GM18858 (cell line): ENCODE data around the gene SBF2.

Experiments
- ATAC-seq: cut with Tn5 transposase; IDR thresholded peaks from one replicate; pipeline ENCODE4 v1.9.1; 2021; ENCODE audit not compliant: unreplicated experiment

The SBF2 gene

DNA sequence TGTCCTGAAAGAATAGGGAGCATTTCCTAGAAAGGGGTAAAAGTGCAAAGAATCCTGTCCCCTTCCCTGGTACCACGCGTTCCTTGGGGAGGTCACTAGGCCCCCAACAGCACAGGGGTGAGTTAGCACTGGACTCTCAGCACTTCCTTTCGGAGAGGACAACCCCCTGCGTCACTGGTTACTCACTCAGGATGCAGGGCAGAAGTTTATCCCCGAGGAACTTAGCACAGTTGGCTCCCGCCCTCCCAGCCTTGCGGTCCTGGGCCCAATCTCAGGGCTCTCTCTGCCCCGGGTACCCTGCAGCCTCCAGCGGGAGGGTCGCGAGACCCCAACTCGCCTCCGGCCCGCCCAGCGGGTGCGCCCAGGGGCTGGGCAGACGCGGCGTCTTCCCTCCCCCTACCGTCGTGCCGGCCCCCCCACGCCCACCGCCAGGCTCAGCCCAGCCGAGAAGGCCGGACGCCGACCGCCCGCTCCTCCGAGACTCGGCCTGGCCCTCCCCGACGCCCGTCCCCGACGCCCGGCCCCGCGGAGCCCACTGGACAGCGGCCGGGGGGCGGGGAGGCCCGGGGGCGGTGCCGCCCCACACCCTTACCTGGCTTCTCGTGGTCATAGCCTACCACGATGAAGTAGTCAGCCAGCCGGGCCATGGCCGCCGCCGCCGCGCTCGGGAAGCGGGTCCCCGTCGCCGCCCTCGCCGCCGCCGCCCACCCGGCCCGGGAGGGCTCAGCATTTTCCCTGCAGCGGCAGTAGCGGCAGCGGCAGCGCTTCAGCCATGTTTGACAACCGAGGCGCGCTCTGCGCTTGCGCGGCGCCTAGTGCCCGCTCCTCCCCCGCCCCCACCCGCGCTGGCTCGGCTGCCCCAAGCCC lies at the start of gene SBF2:
Gene SBF2 (minus strand): TSS at position 797 of the 867 bp plus-strand sequence. CDS start 150 bp downstream, at position 647.
- ATAC-seq, result no peak

DNA sequence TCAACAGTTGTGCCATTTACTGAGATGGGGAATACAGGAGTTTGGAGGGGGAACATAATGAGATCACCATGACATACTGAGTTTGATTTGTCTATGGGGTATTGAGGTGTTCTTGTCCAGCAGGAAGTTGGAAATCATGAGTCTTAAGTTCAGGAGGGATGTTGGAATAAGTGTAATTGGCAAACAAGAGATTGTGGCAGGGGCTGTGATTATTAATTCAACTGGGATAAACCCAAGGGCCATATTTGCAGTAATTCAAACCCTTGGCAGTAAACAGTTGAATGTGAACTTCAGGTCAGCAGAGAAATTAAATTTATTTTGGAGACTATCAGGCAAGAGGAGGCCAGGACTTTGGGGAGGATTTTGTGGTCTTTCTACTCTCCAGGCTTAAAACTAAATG lies 44.3 kb upstream of the SBF2 start:
- ATAC-seq, result no peak

DNA sequence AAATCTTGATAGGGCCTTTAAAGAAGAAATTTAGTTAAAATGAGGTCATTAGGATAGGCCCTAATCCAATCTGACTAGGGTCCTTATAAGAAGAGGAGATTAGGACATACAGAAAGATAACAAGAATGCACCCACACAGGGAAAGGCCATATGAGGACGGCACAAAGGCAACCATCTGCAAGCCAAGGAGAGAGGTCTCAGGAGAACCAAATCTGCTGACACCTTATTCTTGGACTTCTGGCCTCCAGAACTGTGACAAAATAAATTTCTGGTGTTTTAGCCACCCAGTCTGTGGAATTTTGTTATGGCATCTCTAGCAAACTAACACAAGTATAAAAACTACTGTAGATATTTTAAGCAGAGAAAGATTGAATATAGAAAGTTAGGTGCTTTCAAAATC lies 39.5 kb upstream of the SBF2 start:
- ATAC-seq, result no peak

- ATAC-seq, result no peak
These were observed 37.7 kb upstream of the SBF2 start for GRCh38 chr11:10331548-10332289.

DNA sequence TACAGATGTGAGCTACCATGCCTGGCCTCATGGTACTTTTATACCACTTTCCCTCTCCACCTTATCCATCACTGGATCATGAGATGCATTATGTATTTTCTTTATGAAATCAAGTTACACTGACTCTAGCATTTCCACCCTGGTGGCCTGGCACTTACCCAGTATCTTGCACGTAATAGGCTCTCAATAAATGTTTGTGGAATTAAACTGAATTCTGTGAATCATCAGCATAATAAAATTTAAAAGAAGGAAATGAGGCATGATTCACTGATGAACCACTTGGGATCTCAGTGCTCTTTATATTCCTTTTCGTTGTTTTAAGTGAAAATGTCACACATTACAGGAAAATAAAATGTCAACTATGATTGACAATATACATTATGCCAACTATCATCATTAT lies 35.9 kb upstream of the SBF2 start:
- ATAC-seq, result no peak

GRCh38 chr11:10329356-10329755 lies 35.3 kb upstream of the SBF2 start:
- no peak for ATAC-seq

DNA sequence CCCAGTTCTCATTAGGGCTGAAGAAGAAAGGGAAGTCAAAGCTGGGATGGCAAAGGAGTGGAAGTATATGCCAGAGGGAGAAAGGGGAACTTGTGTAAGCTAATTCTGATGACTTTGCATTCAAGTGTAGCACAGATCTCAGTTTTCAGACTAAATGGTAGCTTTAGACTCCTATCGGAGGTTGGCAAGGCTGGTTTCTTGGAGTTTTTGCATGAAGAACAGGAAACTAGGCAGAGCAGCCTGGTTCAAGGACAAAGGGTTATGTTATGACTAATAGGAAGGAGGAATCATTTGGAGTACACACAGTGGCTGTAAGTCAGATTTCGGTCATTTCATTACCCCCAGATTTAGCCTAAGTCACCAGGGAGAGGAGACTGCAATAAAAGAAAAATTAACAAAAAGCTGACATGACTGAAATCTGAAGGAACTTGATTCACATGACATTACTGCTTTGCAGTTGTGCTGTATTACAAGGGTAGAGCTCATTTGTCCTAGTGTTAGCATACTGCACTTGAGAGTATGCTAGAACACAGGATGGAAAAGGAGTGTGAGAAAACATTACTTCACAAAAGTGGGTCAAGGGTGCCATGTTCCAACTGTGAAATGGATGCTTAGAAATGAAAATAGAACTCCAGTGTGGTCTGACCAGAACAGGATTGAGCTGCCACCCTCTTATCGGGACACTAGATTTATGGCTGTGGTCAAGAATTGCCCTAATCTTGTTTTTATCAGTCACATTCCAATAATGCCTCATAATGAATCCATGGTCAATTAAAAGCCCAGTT lies 34.5 kb upstream of the SBF2 start:
- ATAC-seq, result no peak

GRCh38 chr11:10327254-10327653 lies 33.2 kb upstream of the SBF2 start:
- no peak for ATAC-seq

- ATAC-seq, result no peak
These were observed 32.3 kb upstream of the SBF2 start for GRCh38 chr11:10326012-10326964.

DNA sequence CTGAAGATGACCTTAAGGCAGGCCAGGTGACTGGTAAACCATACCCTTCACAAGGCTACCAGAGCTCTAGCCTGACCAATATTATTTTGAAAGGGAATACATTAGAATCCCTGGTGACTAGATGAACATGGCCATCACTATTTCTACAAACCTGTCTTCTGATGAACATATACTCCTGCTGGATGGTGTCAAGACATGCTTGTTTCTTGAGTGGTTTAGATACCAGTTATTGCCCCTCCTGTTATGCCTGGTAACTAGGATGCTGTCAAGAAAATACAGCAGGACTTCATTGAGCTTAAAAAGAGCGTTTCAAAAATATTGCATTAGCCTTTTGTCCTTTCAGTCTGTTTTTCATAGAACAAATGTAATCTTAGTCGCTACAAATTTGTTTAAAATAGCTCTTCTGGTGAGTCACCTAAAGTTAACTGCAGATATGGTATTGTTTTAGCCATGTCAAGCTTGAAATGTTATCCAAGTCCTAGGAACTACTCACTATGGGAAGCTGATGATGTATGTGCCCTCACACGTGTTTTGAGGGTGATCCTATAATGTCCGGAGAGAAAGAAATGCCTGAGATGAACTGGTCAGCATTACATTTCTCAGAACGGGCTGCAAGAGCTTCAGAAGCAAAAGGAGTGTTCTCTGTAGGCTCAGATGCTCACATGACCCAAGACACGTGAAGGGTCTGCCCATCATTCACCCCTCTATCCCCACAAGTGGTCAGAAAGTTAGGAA lies 31.4 kb upstream of the SBF2 start:
- no peak for ATAC-seq

GRCh38 chr11:10324474-10324873 lies 30.5 kb upstream of the SBF2 start:
- no peak for ATAC-seq

GRCh38 chr11:10323793-10324170 lies 29.8 kb upstream of the SBF2 start:
- ATAC-seq, result no peak

GRCh38 chr11:10322830-10323792 lies 29.1 kb upstream of the SBF2 start:
- no peak for ATAC-seq

DNA sequence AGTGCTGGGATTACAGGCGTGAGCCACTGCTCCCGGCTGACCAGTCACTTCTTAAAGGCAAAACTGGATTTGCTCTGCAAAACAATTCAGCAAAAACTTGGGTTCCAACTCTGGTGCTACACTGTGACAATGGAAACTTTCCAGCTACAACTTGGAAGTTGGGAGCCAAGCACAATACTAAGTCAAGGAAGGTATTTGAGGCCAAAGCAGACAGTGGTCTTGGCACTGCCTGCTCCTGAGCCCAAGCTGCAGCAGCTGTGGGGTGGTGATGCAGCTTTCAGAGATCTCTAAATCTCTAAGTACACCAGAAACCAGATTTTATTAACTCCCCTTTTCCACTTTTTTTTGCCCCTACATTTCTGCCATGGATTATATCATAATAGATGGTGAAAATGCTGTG lies 28.4 kb upstream of the SBF2 start:
- ATAC-seq, result no peak

- ATAC-seq, result no peak
These were observed 26.9 kb upstream of the SBF2 start for GRCh38 chr11:10320736-10321465.

GRCh38 chr11:10319702-10320558 lies 25.9 kb upstream of the SBF2 start:
- ATAC-seq, result no peak

DNA sequence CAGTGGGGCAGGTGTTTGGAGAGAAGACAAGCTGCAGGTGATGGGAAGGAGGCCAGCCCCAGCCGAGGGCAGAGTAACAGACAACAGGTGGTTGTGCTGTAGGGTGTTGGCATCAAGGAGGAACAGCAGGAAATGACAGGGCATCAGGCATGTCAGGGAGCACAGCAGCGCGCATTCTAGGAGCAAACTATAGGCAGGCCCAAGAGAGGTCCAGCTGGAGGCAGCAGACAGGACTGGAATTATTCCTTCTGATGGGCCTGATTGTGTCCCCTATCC lies 24.4 kb upstream of the SBF2 start:
- ATAC-seq, result no peak
